Ectodermal cell (in vitro differentiated cells): ENCODE data around the gene CHAT.

Experiments used
- H3K27ac ChIP-seq: 2 replicates; pipeline ENCODE4 v1.7.0; 2013; ENCODE audit warnings: mild to moderate bottlenecking, low read depth, low read length; ENCODE audit not compliant: insufficient read depth, poor library complexity, severe bottlenecking
- H3K27me3 ChIP-seq: 2 replicates; pipeline ENCODE4 v1.7.0; 2013; ENCODE audit warnings: mild to moderate bottlenecking, low read length; ENCODE audit not compliant: insufficient read depth, control insufficient read depth, poor library complexity, severe bottlenecking
- H3K36me3 ChIP-seq: one replicate; pipeline ENCODE4 v1.7.0; 2013; ENCODE audit warnings: low read length; ENCODE audit not compliant: control insufficient read depth, insufficient read depth
- H3K4me1 ChIP-seq: one replicate; pipeline ENCODE4 v1.7.0; 2013; ENCODE audit warnings: low read length; ENCODE audit not compliant: control insufficient read depth, insufficient read depth
- H3K4me3 ChIP-seq: 2 replicates; pipeline ENCODE4 v1.7.0; 2013; ENCODE audit warnings: low read depth, low read length, control low read depth; ENCODE audit not compliant: insufficient read depth
- H3K9me3 ChIP-seq: 2 replicates; pipeline ENCODE4 v1.7.0; 2013; ENCODE audit warnings: mild to moderate bottlenecking, low read length, moderate library complexity; ENCODE audit not compliant: control insufficient read depth
- WGBS, 2 experiments: methylation state at CpG; one replicate each; pipeline ENCODE4 v1.1.7; 2013; ENCODE audit warnings: missing lambda C conversion rate in 2 of 2; 5-methylcytosine and 5-hydroxymethylcytosine counted together

CHAT gene

DNA sequence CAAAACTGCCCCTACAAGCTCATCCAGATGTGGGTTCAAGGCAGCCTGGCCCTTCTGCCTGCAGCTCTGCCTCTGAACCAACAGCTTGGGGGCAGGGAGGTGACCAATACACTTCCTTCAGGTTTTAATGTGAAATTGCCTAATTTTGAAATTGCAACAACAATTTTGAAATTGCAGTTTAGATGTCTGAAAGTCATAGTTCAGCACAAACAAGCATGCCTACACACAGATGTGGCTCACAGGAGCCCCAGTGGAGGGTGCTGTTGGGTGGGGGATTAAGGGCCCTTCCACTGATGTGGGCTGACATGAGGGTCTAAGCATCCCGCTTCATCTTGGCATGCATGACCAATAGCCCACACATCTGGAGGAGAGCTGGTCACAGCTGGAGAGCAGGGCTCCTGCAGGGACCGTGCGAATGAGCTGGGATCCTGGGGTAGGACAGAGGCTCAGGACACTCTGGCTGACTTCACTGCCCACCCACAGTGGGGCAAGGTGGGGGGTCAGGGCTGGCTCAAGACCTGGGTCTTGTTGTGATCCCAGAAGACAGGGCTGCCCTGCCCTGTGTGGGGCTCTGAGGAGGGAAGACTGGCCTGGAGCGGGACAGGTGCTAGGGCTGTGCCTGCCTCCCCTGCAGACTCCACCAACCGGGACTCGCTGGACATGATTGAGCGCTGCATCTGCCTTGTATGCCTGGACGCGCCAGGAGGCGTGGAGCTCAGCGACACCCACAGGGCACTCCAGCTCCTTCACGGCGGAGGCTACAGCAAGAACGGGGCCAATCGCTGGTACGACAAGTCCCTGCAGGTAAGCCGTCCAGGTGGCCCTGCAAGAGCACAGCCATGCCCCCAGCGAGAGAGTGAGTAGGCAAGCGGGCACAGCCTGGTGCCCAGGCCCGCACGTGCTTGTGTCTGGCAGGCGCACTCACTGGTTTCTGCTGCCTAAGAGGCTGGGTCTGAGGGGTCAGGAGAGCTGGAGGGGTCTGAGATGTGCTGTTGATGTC is 32.3 kb downstream of the CHAT start:
- H3K27me3 ChIP-seq: no peaks in the 10 kb centered on the region
- no peaks in the 10 kb centered on the region for H3K9me3 ChIP-seq
- H3K4me1 ChIP-seq: no peaks in the 10 kb centered on the region
- no peak overlapping the region for H3K27ac ChIP-seq
- 91 to 93% methylated on average over 22 of the region's 22 CpGs for WGBS, 2 experiments
- H3K36me3 ChIP-seq: no peaks in the 10 kb centered on the region
- H3K4me3 ChIP-seq: no peak overlapping the region

DNA sequence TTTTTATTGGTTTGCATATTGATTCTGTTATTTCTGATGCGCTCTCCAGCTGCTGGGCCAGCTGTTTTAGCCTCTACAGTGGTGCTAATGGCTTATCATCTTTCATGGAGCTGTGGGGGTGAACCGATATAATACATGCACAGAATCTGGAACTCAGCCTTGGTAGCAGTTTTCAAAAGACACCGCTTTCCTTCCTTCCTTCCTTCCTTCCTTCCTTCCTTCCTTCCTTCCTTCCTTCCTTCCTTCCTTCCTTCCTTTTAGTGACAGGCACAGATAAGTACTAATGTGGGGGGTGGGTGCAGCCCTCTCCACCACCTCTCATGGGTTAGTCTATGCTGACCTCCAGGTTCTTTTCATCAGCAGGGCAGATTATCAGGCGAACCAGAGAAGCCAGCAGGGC is 33.7 kb downstream of the CHAT start:
- Histone ChIP-seq H3K9me3 (no peaks in the 10 kb centered on the region), H3K36me3 (no peaks in the 10 kb centered on the region), H3K27me3 (no peaks in the 10 kb centered on the region), H3K27ac (no peak overlapping the region), H3K4me1 (no peaks in the 10 kb centered on the region), H3K4me3 (no peak overlapping the region)
- WGBS, 2 experiments: 89 to 92% methylated on average over 3 to 4 of the region's 4 CpGs

DNA sequence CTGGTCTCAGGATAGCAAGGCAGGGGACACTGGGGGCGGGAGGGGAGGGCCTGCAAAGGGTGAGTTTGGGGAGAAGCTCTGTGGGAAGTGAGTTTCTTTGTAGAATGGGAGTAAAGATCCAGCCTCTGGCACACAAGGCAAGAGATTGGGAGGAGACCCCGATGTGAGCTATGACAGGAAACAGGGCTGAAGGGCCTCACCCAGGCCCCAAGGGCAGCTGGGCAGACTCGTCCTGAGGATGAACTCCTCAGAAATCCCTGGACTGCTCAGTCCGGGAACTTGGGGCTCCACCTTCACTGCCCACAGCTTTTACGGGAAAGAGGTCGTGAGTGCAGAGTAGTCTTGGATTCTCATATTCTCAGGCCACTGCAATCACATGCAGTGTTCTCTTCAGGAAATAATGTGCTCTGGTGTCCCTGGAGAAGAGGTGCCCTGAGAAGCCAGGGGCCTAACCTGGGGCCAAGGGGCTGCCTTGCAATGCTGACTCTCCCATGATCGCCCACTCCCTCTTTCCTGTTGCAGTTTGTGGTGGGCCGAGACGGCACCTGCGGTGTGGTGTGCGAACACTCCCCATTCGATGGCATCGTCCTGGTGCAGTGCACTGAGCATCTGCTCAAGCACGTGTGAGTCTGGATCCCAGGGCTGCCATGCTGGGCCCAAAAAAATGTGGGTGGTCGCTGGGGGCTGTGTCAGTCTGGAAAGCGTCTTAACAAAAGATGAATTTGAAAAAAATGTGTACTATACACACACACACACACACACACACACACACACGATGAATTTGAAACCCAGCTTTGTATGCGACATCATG is 34.4 kb downstream of the CHAT start:
- WGBS, 2 experiments: 85 to 86% methylated on average over 18 of the region's 18 CpGs
- Histone ChIP-seq H3K27ac (no peak overlapping the region), H3K36me3 (no peaks in the 10 kb centered on the region), H3K27me3 (no peaks in the 10 kb centered on the region), H3K4me1 (no peaks in the 10 kb centered on the region), H3K9me3 (no peaks in the 10 kb centered on the region), H3K4me3 (no peak overlapping the region)

DNA sequence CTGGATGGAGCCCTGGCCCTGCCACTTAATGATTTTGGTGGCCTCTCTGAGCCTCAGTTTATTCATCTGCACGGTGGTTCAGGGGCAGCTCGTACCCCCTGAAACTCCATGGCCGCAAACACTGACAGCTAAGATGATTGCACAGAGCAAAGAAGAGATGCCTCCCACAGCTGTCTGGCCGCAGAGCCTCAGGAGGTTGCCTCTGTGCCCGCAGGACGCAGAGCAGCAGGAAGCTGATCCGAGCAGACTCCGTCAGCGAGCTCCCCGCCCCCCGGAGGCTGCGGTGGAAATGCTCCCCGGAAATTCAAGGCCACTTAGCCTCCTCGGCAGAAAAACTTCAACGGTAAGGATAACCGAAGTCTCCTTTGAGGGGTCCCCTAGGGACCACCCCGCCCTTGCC is 35.5 kb downstream of the CHAT start:
- H3K27me3 ChIP-seq: no peaks in the 10 kb centered on the region
- H3K36me3 ChIP-seq: no peaks in the 10 kb centered on the region
- WGBS, 2 experiments: 27 to 28% methylated on average over 17 of the region's 17 CpGs
- no peaks in the 10 kb centered on the region for H3K9me3 ChIP-seq
- H3K4me1 ChIP-seq: no peaks in the 10 kb centered on the region
- no peak overlapping the region for H3K4me3 ChIP-seq
- no peak overlapping the region for H3K27ac ChIP-seq

DNA sequence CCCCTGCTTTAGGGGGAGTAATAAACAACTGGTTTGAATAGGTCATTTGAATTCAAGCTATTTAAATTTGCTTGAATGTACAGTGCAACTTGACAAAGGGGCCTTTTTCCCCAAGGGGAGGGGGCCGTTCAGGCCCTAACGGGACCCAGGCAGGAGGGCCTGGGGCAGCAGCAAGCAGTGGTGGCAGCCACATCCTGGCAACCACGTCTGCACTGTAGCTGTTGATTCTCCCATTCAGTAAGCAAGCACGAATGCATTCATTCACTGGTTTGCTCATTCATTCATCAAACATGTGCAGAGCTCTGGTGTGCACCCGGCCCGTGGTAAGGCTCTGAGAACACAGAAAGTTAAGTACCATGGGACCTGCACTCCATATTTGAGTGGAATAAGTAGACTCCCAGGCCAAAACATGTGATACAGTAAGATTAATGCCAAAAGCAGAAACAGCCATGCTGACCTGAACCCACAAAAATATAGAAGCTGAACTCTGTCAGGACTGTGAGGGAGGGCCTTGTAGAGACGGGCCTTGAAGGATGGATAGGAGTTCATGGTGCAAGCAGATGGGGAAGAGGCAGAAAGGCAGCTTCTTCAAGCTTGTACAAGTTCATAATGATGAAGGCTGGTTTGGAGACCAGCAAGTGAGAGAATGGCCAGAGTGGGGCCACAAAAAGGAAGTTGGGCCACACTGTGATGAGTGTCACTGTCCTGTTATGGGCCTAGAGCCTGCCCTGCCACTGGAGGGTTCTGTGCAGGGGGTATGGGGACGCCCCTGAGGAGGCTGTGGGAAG is 36.3 kb downstream of the CHAT start:
- Histone ChIP-seq H3K27ac (no peak overlapping the region), H3K27me3 (no peaks in the 10 kb centered on the region), H3K36me3 (no peaks in the 10 kb centered on the region), H3K9me3 (no peaks in the 10 kb centered on the region), H3K4me1 (no peaks in the 10 kb centered on the region), H3K4me3 (no peak overlapping the region)
- WGBS, 2 experiments: 77 to 82% methylated on average over 8 of the region's 8 CpGs

DNA sequence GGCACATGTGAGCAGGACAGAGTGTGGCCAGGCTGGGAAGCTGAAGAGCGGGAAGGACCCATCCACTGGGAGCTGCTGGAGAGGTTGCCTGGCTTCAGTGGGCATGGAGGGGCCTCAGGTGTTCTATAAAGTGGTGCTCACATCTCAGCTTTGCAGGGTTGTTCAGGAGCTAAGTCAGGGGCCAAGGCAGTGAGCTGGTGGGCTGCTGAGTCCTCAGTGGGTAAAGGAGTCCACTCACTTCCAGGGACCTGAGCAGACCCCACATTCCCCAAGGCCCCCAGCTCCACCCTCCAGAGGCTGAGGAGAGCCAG is 36.8 kb downstream of the CHAT start:
- H3K27ac ChIP-seq: no peak overlapping the region
- no peaks in the 10 kb centered on the region for H3K36me3 ChIP-seq
- 96 to 100% methylated on average over 1 of the region's 1 CpG for WGBS, 2 experiments
- H3K27me3 ChIP-seq: no peaks in the 10 kb centered on the region
- no peak overlapping the region for H3K4me3 ChIP-seq
- no peaks in the 10 kb centered on the region for H3K4me1 ChIP-seq
- no peaks in the 10 kb centered on the region for H3K9me3 ChIP-seq

DNA sequence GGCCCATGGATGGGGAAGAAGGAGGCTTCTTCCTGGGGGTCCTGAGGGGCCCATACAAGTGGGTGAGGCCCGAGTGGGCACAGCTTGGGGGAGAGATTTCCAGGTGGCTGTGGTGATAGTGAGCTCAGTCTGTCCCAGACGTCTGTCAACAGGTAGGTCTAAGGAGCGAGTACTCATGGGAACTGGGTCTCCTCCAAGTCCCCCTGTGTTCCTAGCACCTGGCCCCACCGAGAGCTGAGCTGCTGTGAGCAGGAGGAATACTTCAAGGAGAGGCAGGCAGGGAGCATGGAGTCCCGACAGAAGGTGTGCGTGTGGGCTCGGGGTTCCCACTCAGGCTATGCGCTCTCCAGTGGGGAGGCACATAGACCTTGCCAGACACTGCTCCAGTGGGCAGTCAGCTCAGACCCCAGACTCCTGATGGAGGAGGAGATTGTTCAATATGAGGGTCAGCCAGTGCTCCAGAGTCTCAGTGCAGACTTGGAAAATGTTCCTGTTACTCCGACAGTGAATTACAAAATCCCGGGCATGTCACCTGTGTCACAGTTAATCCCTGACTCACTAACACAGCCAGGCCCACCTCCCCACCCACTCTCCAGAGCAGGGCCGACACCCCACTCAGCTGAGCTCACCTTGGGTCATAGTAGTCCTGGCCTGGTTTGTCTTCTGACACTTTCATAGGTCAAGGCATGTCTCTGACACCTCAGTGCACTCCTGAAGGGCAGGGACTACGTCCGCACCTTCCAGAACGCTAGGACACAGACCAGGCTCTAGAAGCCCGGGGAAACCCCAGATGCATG is 37.4 kb downstream of the CHAT start:
- Histone ChIP-seq H3K4me3 (no peak overlapping the region), H3K9me3 (no peaks in the 10 kb centered on the region), H3K36me3 (no peaks in the 10 kb centered on the region), H3K4me1 (no peaks in the 10 kb centered on the region), H3K27me3 (no peaks in the 10 kb centered on the region), H3K27ac (no peak overlapping the region)
- 95% methylated on average over 15 of the region's 15 CpGs for WGBS, 2 experiments

DNA sequence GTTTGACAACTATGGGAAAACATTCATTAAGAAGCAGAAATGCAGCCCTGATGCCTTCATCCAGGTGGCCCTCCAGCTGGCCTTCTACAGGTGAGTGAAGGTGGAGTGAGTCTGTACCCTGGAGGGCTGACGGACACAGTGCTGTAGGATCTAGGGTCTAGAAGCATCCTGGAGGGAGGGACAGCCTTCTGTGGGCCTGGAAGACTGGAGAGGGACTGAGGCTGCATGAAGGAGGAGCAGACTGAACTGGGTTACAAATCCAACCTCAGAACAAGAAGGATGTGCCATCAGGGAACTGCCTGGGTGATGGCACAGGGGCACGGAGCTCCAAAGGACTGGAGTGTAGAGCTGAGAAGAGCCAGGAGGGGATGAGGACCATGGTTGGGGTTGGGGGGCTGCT is 38.1 kb downstream of the CHAT start:
- H3K4me3 ChIP-seq: no peak overlapping the region
- WGBS, 2 experiments: 83 to 87% methylated on average over 2 of the region's 2 CpGs
- H3K9me3 ChIP-seq: no peaks in the 10 kb centered on the region
- H3K27ac ChIP-seq: no peak overlapping the region
- H3K27me3 ChIP-seq: no peaks in the 10 kb centered on the region
- no peaks in the 10 kb centered on the region for H3K4me1 ChIP-seq
- no peaks in the 10 kb centered on the region for H3K36me3 ChIP-seq

DNA sequence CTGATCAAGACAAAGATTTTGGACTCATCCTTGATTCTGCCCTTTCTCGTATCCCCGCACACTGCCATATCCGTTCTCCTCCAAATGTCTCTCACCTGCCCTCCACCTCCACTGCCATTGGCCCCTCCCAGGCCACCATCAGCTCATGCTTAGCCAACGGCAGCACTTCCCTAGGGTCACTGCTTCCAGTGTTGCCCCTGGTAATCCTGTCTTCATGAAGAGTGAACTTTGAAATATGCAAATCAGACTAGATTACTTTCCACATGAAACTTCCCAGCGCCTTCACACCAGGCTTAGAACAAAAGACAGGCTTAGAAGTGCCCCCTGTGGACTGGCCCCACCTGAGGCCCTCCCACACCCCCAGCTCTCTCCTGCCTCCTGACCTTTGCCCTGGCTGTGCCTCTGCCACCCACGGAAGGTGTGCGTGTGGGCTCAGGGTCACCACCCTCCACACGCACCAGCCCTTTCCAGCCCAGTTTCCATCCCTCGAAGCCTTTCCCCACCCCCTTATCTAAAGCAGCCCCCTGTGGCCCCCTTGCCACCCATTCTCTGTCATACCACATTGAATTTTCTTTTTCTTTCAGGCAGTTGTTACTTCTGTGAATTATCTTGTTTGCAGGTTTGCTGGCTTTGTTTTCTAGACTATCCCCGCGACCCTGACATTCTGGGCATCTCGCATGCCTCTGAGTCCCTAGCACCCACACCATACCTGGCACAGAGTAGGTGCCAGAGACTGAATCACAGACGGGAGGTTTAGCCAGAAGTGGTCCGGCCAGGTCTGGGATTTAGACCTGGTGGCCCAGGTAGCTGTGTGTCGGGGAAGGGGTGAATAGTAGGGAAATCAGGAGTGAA is 38.8 kb downstream of the CHAT start:
- Histone ChIP-seq H3K9me3 (no peaks in the 10 kb centered on the region), H3K27ac (no peak overlapping the region), H3K4me1 (no peaks in the 10 kb centered on the region), H3K36me3 (no peaks in the 10 kb centered on the region), H3K27me3 (no peaks in the 10 kb centered on the region), H3K4me3 (no peak overlapping the region)
- 89 to 91% methylated on average over 15 of the region's 15 CpGs for WGBS, 2 experiments
